GM19324 (cell line): ENCODE results near the gene FADS3.

Experiments
- ATAC-seq: cut with Tn5 transposase; IDR thresholded peaks from one replicate; pipeline ENCODE4 v1.9.1; 2021; ENCODE audit warnings: mild to moderate bottlenecking, moderate library complexity; ENCODE audit not compliant: unreplicated experiment, low FRiP score

FADS3 gene

DNA sequence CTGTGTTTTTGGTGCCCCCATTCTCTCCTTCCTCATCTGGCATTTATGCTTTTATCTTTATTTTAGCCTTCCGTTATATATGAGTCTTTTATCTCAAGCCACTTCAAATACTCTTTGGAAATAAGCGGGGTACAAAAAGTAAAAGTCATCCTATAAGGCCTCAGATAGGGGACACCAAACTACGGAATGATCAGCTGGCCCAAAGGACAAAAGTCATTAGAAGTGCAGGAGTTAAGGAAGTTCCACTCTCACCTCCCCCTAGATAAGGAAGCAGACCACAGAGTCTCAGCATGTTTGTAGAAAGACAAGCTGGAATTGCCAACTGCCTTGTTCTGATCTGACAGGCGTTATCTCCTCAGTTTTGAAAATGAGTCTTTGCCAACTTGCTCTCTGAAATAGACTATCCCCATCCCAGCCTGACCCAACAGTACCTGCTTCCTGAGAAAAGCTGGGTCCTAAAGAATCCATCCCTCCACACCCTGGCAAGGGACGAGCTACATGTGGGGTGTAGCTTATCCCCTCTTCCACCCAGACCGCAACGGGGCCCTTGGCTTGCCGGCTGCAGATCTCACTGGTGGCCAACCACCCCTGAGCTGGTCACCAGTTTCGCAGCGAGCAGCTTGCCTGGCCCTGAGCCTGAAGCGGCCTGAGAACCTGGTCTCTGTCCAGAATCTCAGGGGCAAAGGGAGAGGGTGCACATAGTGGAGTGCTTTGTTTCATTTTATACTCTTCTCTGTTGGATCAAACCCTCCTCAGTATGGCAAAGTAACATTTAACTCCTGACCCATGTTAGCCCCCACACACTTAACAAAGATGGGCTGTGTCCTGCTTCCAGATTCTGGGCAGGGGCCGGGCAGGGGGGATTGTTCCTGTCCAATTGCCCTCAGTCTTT is 49.5 kb downstream of the FADS3 start:
- no peak for ATAC-seq

DNA sequence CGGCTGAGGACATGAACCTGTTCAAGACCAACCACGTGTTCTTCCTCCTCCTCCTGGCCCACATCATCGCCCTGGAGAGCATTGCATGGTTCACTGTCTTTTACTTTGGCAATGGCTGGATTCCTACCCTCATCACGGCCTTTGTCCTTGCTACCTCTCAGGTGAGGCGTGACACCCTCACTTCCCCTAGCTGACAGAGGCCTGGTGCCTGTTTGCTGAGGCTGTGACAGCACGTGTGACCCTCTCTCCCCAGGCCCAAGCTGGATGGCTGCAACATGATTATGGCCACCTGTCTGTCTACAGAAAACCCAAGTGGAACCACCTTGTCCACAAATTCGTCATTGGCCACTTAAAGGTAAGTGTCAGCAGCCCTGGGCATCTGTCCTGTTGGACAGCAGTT is 51.0 kb downstream of the FADS3 start:
- ATAC-seq, result no peak

DNA sequence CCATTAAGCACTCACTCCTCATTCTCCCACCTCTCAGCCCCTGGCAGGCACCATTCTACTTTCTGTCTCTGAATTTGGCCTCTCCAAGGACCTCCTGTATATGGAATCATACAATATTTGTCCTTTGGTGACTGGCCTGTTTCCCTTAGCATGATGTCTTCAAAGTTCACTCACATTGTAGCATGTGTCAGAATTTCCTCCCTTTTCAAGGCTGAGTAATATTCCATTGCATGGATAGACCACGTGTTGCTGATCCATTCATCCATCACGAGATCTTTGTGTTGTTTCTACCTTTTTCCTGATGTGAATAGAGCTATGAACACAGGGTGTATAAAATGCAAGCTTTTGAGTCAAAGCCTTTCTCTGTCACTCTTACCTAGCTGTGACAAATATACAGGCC is 51.6 kb downstream of the FADS3 start:
- ATAC-seq, result no peak

DNA sequence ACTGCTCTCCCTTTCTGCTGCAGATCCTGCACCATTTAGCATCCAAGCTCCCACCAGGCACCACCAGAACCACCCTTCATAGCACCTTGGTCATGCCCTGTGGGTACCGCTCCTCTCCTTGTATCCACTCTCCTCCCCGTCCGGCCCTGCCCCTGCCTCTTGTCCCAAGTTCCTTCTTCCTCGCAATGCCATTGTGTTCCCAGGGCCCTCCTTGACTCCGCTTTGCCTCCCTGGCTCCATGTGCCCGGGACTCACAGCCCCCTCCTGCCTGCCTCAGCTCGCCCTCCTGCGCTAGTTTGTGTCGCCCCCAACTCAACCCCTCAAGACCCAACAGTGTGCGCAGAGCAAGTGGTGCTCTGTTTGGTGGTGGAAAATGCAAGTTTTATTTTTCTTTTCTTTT is 52.4 kb downstream of the FADS3 start:
- no peak for ATAC-seq

DNA sequence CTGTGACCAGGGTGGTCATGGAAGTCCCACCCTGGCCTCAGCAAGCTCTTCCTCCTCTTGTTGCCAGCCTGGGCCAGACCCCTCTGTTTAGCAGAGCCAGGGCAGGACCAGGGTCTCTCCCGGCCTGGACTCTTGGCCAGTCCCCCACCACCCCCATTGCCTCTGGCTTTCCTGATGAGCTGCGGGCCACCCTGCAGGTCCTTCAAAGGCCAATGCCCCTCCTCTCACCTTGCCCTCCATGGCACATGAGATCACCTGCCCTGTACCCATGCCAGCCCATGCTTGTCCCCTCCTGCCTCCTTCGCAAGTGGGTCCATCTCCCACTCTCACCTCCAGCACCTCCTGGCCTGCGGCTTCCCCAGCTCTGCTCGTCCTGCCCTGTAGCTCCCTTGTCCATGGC is 52.8 kb downstream of the FADS3 start:
- no peak for ATAC-seq

DNA sequence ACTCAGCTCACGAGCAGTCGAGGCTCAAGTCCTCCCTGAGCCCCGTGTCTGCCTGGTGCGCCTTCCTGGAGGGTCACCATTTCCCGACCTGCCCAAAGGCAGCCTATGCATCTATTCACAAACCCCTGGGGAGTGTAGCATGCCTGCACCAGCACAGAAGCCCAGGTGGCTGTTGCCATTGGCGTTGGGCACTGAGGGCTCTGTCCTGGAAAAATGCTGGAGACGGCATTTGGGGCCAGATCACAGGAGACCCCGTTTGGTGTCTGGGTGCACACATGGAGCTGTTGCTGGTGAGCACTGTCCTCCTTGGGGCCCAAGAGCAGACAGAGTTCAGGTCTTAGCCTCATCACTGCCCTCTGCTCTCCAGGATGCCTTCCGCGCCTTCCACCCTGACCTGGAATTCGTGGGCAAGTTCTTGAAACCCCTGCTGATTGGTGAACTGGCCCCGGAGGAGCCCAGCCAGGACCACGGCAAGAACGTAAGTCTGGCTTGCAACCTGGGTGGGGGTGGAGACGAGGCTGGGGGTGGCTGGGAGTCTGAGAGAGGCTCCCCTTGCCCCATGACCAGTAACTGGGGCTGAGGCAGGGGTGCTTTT is 53.8 kb downstream of the FADS3 start:
- no peak for ATAC-seq

DNA sequence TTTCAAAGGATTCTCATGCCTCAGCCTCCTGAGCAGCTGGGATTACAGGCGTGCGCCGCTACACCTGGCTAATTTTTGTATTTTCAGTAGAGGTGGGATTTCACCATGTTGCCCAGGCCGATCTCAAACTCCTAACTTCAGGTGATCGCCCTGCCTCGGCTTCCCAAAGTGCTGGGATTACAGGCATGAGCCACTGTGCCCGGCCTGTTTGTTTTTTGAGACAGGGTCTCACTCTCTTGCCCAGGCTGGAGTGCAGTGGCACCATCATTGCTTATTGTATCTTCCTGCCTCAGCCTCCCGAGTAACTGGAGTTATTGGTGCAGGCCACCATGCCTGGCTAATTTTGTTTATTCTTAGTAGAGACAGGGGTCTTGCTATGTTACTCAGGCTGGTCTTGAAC is 55.2 kb downstream of the FADS3 start:
- ATAC-seq, result no peak

DNA sequence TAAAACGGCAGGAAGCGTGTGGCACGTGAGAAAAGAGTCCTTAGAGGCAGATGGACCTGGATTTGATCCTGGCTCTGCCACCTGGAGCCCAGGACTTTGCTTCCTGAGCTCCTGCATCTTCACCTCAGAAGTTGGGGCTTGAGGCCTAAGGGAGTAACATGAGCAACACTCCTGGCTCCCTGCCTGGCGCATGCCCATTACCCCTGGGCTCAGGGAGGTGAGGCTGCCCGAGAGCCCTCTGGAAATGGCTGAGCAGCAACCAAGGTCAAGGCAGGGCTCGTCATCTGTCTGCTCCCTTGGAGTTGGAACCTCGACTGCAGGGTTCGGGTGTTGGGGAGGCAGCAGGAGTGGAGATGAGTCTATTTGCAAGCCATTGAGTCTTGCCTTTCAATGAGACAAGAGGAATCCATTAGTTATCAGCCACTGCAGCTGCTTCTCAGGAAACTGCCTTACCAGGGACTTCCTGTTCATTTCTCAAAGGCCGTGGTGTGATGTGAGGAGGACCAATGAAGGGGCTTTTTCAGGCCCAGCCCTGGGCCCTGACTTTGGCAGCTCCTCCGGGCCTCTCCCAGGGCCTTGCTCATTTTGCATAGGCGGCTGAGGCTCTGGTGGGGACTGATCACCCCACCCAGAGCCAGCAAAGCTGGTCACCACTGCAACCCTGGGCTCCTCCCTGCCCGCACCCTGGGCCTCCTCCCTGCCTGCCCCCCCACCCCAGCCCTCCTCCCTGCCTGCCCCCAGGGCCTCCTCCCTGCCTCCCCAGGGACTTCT is 56.9 kb downstream of the FADS3 start:
- ATAC-seq, result peak; percentile 57

DNA sequence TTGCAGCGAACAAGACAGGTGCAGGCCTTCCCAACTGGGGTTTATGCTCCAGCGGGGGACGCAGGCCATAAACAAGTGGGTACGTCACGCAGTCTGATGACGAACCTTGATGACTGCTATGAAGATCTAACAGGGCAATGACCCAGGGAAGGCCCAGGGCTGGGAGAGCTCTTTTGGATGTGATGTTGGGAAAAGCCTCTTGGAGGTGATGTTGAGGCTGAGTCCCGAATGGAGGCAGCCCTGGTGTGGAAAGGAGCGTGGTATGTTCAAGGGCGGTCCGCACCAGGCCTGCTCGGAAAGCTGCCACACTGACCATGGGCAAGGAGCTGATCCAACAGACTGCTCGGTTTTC is 57.4 kb downstream of the FADS3 start:
- ATAC-seq, result no peak

DNA sequence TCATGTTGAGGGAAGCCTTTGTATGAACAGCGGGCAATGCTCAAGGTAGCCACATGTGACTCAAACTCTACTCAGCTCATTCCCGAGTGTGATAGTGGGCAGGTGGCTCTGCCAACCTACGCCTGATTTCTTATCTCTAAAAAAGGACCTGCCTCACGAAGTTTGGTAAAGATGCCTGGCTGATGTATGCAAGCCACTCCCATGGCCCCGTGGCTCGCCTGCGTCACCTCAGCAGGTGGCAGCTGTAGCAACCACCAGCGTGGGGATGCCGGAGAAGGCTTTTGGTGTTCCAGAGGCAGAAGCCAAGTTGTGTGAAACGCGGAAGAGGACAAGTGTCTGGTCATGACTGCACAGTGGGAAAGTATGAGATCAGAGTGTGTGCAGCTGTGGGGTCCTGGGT is 57.9 kb downstream of the FADS3 start:
- ATAC-seq, result no peak

DNA sequence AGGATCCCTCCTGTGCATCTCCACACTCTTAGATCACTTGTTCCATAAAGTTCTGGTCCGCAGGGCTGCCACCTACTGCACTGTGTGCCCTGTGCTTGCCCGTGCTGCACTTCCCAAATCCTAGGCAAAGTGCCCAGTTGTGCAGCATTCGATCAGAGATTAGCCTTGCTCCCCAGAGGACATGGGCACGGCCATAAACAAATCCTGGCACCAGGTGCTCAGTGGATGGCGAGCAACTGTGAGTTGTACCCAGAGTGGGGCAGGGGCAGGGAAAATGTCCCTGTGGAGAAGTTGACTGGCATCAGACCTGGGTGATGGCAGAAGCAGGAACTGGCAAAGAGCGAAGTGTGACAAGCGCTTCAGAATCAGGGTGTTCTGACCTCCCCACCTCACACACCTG is 58.6 kb downstream of the FADS3 start:
- ATAC-seq, result no peak

DNA sequence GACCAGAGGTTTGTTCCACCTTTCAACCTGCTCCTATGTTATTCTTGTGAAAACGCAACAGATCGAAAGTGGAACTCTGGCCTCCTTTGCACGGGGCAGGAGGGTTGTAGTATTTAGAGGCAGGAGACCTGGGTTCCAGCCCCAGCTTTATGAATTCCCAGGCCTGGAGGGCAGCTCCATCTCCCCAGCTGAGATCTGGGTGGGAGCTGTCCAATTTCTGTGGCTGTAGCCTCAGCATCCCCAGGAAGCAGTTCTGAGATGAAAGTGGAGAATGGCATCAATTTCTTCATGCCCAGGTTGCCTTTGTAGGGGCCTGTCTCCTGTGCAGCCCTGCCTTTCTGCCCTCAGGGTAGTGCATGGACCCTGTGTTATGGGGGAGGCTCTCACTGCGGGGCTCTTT is 59.1 kb downstream of the FADS3 start:
- no peak for ATAC-seq

DNA sequence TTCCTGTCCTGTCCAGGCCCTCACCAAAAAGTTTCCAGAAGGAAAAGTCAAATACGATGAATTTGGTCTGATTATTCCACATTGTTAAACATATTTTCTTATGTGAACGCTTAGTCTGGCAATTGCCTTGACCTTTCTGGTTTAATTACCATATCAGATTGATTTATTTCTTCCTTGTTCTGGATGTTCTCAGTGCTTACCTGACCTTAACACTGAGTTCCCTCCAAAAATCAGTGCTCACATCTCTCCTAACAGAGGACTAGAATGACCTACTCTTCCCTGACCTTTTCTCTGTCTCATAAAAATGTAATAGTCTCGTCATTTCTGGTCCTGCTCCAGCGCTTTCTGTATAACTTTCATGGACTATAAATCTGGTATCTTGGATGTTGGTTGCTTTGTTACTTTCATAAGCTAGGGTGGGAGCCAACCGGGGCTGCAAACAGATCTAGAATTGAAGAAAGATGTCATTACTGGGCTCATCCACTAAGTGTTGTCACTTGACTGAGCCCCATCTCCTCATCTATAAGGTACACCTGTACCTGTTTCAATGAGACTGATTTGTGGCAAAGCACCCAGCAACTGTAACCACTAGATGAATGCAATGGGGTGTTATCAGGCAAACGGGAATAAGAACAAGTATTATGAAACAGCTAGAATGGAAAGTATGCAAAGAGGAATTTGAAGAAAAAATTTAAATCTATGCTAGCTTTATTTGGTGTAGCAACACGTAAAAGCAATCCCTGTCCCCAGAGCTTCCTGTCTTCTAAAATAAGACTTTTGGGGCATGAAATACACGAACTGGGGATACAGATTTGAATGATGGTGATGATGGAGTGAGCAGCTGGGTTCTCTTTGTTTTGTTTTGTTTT is 60.9 kb downstream of the FADS3 start:
- no peak for ATAC-seq

DNA sequence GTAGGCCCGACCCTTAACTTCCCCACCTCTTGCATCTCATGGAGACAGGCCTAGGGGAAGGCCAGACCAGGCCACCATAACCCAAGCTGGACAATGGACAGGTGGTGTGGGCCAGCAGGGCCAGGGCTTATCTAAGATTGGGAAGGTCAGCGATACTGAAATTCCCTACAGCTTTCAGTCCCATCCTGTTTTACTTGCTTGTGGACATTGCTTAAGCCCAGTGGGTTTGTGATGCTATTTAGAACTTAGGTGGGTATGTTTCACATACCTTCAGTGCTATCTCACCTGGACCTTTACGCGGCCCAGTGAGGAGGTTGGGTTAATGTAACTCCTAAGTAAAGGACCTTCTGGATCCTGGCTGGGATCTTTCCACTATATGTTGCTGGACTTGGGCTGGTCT is 61.5 kb downstream of the FADS3 start:
- no peak for ATAC-seq

DNA sequence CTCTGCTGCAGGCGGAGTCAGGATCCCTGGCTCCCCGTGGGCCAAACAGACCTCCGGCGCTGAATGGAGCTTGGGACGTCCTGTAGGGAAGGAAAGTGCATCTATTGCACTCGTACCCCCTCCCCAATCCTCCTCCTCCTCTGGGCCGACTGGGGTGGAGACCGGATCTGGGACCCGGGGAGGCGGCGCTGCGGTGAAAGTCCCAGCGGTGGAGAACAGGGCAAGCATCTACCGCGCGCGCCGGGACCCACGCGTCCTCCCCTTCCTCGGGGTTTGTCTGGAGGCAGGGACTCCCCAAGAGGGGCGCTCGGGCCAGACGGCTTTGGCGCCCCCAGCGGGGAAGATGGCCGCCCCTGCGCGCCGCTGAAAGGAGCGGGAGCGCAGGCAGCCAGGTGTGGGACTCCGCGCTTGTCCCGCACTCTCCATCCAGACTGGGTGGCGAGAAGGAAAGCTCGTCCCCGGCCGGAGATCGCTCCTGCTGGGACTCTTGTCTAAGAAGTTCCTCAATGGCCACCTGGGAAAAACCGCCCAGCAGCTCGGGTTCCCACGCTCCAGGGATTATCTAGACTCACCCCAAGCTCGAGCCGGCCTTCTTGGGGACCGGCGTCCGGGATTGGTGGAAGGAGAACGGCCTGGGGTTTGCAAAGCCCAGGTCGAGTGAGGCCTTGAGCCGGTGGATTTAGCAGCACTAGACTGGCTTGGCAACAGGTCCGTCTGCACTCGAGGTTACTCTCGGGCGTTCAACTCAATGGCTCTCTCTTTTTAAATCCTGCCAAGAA is 62.5 kb downstream of the FADS3 start:
- ATAC-seq, result peak; percentile 24

DNA sequence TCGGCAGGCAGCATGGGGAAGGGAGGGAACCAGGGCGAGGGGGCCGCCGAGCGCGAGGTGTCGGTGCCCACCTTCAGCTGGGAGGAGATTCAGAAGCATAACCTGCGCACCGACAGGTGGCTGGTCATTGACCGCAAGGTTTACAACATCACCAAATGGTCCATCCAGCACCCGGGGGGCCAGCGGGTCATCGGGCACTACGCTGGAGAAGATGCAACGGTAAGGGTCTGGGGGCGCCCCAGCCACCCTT is 63.0 kb downstream of the FADS3 start:
- peak; percentile 3 for ATAC-seq

DNA sequence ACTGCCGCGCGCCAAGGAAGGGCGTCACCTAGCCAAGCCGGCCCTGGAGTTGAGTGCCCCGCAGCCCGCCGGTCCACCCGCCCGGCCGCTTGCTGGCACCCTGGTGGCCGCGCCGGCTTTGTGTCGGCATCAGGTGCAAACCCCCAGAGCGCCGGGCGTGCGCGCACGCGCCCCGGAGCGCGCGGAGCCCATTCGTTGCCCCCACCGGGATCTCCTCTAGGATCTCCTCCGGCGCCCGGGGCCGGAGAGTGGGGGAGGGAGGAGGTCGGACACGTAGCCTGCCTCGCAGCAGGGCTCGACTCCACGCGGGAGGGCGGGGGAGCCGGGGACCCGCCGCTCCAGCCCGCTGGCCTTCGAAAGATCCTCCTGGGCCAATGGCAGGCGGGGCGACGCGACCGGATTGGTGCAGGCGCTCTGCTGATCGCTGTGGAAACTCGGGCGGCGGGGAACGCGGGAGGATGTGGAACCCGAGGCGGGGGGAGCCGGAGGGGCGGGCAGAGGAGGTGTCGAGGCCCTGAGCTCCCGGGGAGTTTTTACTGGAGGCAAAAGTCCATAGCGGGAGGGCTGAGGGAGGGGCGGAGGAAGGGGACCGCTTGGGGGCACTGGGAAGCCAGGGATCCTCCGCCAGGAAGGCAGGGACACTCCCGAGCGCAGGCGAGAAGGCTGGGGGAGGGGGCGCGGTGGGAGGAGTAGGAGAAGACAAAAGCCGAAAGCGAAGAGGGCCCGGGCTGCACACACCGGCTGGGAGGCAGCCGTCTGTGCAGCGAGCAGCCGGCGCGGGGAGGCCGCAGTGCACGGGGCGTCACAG is 63.6 kb downstream of the FADS3 start, which contains the start of gene FADS2:
Gene FADS2 (plus strand): TSS at position 730 of the 808 bp plus-strand sequence. CDS start 91 bp downstream, outside the sequence.
- ATAC-seq, result peak; percentile 72

DNA sequence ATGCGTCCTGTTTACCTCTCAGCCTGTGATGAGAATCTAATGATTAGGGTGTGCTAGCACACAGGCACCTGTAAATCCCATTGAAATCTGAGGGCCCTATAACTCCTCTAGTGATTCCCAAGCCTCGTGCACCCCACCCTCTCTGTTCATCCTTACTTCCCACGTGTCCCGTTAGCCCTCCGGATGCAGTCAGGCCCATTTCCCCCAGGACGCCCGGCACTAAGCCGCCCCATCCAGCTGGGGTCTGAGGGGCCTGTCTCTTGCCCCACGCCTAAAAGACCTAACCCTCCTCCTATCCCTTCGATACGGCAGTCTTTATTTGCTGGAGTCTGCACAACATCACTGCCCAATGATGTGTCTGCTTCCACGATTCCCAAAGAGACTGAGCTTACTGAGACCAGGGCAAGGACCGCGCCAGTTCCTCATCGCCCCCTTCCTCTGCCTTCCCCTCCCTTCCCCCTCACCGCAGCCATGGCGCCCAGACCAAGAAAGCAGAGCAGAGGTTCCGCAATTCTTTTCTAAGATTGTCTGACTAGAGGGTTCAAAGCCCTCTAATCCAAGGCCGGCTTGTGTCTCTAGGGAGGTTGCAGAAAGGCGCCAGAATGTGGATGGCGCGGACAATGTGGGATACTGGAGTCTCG is 64.3 kb downstream of the FADS3 start:
- peak; percentile 5 for ATAC-seq
